GM21390 (cell line): ENCODE measurements around the gene MICB.

Source experiments
- ATAC-seq: cut with Tn5 transposase; IDR thresholded peaks from one replicate; pipeline ENCODE4 v1.9.1; 2021; ENCODE audit not compliant: unreplicated experiment

Gene MICB

GRCh38 chr6:31559606-31559957, 61.6 kb downstream of the MICB start:
- no peak for ATAC-seq

DNA sequence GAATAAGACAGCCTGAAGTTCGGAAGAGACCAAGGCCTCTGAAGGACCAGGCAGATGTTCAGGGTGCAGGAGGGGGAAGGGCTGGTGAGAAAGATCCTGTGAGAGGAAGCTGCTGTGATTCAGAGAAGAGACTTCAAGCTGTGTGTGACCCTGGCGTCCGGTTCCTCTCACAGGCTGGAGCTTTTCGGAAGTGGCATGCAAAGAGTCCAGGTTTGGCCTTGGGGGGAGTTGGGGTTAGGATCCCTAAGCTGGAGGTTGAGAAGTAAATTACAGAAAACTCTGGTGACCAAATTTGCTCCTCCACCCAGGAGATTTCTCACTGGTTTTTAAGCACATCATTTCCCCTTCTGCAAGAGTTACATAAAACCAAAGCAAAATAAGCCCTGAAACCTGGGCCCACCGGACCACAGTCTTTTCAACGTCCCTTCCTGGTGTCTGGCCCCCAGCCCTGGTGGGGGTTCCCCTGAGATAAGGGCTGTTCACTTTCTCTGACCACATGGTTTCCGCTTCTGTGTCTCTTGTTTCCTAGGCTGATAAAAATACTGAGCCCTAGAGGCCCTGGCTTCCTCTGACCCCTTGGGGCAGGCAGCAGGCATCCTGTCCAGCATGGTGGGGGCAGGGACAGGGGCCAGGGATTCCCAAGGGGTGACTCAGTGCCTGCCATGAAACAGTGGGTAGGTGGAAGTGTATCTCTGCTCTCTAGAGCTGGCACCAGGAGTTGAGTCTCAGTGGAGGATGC, 62.2 kb downstream of the MICB start:
- peak; percentile 48 for ATAC-seq

- no peak for ATAC-seq
Measured at GRCh38 chr6:31560697-31561058, 62.7 kb downstream of the MICB start.
